T-helper 17 cell (primary cell): ENCODE results near the gene MEI1. TPM values are rescaled to one million over a fixed set of nuclear protein-coding genes. Genes with fewer than 3 reads are reported as not detected.
"Not testable (repeated sequence)": the region's sequence is repeated elsewhere in the genome, so short reads cannot be mapped to it uniquely, and the experiment has no call there.

ENCODE experiments used
- ATAC-seq: fragments of 150-1000 bp; cut with Tn5 transposase; 2 replicates; pipeline ENCODE4 v1.10.0; 2021; ENCODE audit warnings: mild to moderate bottlenecking, moderate library complexity
- DNase-seq, 3 donors: peaks; one replicate each; pipeline versions ENCODE4 v3.0.0 to v3.0.0-alpha.2; 2020 to 2021
- H3K9me3 ChIP-seq: one replicate; pipeline ENCODE4 v1.7.0; 2013; ENCODE audit warnings: low read length, mild to moderate bottlenecking; ENCODE audit not compliant: control insufficient read depth, poor library complexity, severe bottlenecking
- H3K27ac Mint-ChIP-seq: one replicate; pipeline ENCODE4 v1.8.0; 2022; ENCODE audit warnings: mild to moderate bottlenecking, moderate library complexity, mixed read lengths
- H3K27me3 Mint-ChIP-seq: one replicate; pipeline ENCODE4 v1.8.0; 2022; ENCODE audit warnings: mixed read lengths
- H3K36me3 Mint-ChIP-seq: one replicate; pipeline ENCODE4 v1.8.0; 2022; ENCODE audit warnings: low read depth, mixed read lengths
- H3K4me1 Mint-ChIP-seq: one replicate; pipeline ENCODE4 v1.8.0; 2022; ENCODE audit warnings: mild to moderate bottlenecking, mixed read lengths
- H3K4me3 Mint-ChIP-seq: one replicate; pipeline ENCODE4 v1.8.0; 2022; ENCODE audit warnings: mild to moderate bottlenecking, moderate library complexity, mixed read lengths
- total RNA-seq, 4 donors: library from RNA in 2 of 4; stranded (reverse) in 2 of 4; gene quantifications; one replicate each; pipeline ENCODE4 v1.2.3 and lab custom pipeline; 2022 to 2026

MEI1 gene
- total RNA-seq, 2 donors from 2014 or later = 53.8 to 60.9 TPM

- Mint-ChIP-seq H3K4me1 (peaks cover 9% of the 10 kb centered on the region), H3K27me3 (no peaks in the 10 kb centered on the region), H3K4me3 (no peak overlapping the region), H3K36me3 (peaks cover 11% of the 10 kb centered on the region), H3K27ac (peak overlapping the region; percentile 85)
- no peak for DNase-seq
- ATAC-seq = no peak
- no peaks in the 10 kb centered on the region for H3K9me3 ChIP-seq
Measured at GRCh38 chr22:41664490-41664889, 34.8 kb upstream of the MEI1 start.

- Mint-ChIP-seq H3K4me1 (peaks cover 9% of the 10 kb centered on the region), H3K36me3 (peaks cover 11% of the 10 kb centered on the region), H3K4me3 (no peak overlapping the region), H3K27ac (peak overlapping the region; percentile 85), H3K27me3 (no peaks in the 10 kb centered on the region)
- ATAC-seq (no peak), DNase-seq (no peak)
- no peaks in the 10 kb centered on the region for H3K9me3 ChIP-seq
Measured at GRCh38 chr22:41664951-41665350, 34.4 kb upstream of the MEI1 start.

- Mint-ChIP-seq H3K36me3 (peaks cover 2% of the 10 kb centered on the region), H3K27ac (peak overlapping the region; percentile 97), H3K4me1 (peaks cover 9% of the 10 kb centered on the region), H3K27me3 (no peaks in the 10 kb centered on the region), H3K4me3 (no peak overlapping the region)
- ATAC-seq (no peak), DNase-seq (no peak)
- H3K9me3 ChIP-seq = no peaks in the 10 kb centered on the region
Measured at GRCh38 chr22:41668971-41669911, 30.1 kb upstream of the MEI1 start.

- H3K27me3 Mint-ChIP-seq, ATAC-seq, DNase-seq, H3K4me3 Mint-ChIP-seq, H3K9me3 ChIP-seq: not testable (repeated sequence)
- Mint-ChIP-seq H3K4me1 (peaks cover 15% of the 10 kb centered on the region), H3K27ac (peak overlapping the region; percentile 29), H3K36me3 (peaks cover 10% of the 10 kb centered on the region)
Measured at GRCh38 chr22:41672096-41672495, 27.2 kb upstream of the MEI1 start.

GRCh38 chr22:41672780-41673509 is 26.4 kb upstream of the MEI1 start:
- Mint-ChIP-seq H3K4me3 (no peak overlapping the region), H3K4me1 (peaks cover 19% of the 10 kb centered on the region), H3K27ac (no peak overlapping the region), H3K27me3 (no peaks in the 10 kb centered on the region), H3K36me3 (peaks cover 12% of the 10 kb centered on the region)
- ATAC-seq = no peak
- no peaks in the 10 kb centered on the region for H3K9me3 ChIP-seq
- no peak for DNase-seq

GRCh38 chr22:41674846-41675340 is 24.4 kb upstream of the MEI1 start:
- H3K36me3 Mint-ChIP-seq = peaks cover 17% of the 10 kb centered on the region

GRCh38 chr22:41676134-41676533 is 23.2 kb upstream of the MEI1 start:
- no peaks in the 10 kb centered on the region for H3K27me3 Mint-ChIP-seq
- no peak for DNase-seq
- H3K4me1 Mint-ChIP-seq = peaks cover 21% of the 10 kb centered on the region
- no peaks in the 10 kb centered on the region for H3K9me3 ChIP-seq
- peaks cover 17% of the 10 kb centered on the region for H3K36me3 Mint-ChIP-seq
- no peak for ATAC-seq
- H3K4me3 Mint-ChIP-seq = no peak overlapping the region
- H3K27ac Mint-ChIP-seq = peak overlapping the region; percentile 29

More at GRCh38 chr22:41674846-41675340, 24.4 kb upstream of the MEI1 start:
- ATAC-seq (no peak), DNase-seq (no peak)
- H3K4me1 Mint-ChIP-seq = peaks cover 18% of the 10 kb centered on the region
- peak overlapping the region; percentile 79 for H3K27ac Mint-ChIP-seq
- no peak overlapping the region for H3K4me3 Mint-ChIP-seq
- H3K9me3 ChIP-seq = no peaks in the 10 kb centered on the region
- no peaks in the 10 kb centered on the region for H3K27me3 Mint-ChIP-seq

GRCh38 chr22:41681616-41682015 is 17.7 kb upstream of the MEI1 start:
- DNase-seq (no peak), ATAC-seq (peak; percentile 27)
- H3K9me3 ChIP-seq = no peaks in the 10 kb centered on the region
- H3K27ac Mint-ChIP-seq = peak overlapping the region; percentile 97
- peaks cover 13% of the 10 kb centered on the region for H3K36me3 Mint-ChIP-seq
- peaks cover 17% of the 10 kb centered on the region for H3K4me1 Mint-ChIP-seq
- no peaks in the 10 kb centered on the region for H3K27me3 Mint-ChIP-seq
- peak overlapping the region; percentile 99 for H3K4me3 Mint-ChIP-seq

GRCh38 chr22:41682033-41682807 is 17.1 kb upstream of the MEI1 start:
- peaks cover 10% of the 10 kb centered on the region for H3K36me3 Mint-ChIP-seq
- peak overlapping the region; percentile 97 for H3K27ac Mint-ChIP-seq
- peak overlapping the region; percentile 99 for H3K4me3 Mint-ChIP-seq
- no peaks in the 10 kb centered on the region for H3K27me3 Mint-ChIP-seq
- no peaks in the 10 kb centered on the region for H3K9me3 ChIP-seq
- peak; percentile 90 for ATAC-seq
- H3K4me1 Mint-ChIP-seq = peaks cover 14% of the 10 kb centered on the region
- DNase-seq = peak; percentile 66 to 81 (median 72)

GRCh38 chr22:41683052-41683451 is 16.3 kb upstream of the MEI1 start:
- Mint-ChIP-seq H3K36me3 (peaks cover 8% of the 10 kb centered on the region), H3K4me1 (peaks cover 17% of the 10 kb centered on the region), H3K27me3 (no peaks in the 10 kb centered on the region), H3K27ac (peak overlapping the region; percentile 97), H3K4me3 (peak overlapping the region; percentile 99)
- DNase-seq (no peak), ATAC-seq (no peak)
- H3K9me3 ChIP-seq = no peaks in the 10 kb centered on the region

- H3K4me1 Mint-ChIP-seq = peaks cover 20% of the 10 kb centered on the region
Measured at GRCh38 chr22:41683616-41684015, 15.7 kb upstream of the MEI1 start.

GRCh38 chr22:41684194-41684593 is 15.1 kb upstream of the MEI1 start:
- H3K27me3 Mint-ChIP-seq = no peaks in the 10 kb centered on the region
- no peaks in the 10 kb centered on the region for H3K9me3 ChIP-seq
- peak overlapping the region; percentile 51 for H3K27ac Mint-ChIP-seq
- DNase-seq = no peak
- H3K36me3 Mint-ChIP-seq = peaks cover 7% of the 10 kb centered on the region
- ATAC-seq = no peak
- H3K4me1 Mint-ChIP-seq = peaks cover 22% of the 10 kb centered on the region
- H3K4me3 Mint-ChIP-seq = peak overlapping the region; percentile 6

More at GRCh38 chr22:41683616-41684015, 15.7 kb upstream of the MEI1 start:
- DNase-seq (no peak), ATAC-seq (no peak)
- Mint-ChIP-seq H3K27me3 (no peaks in the 10 kb centered on the region), H3K27ac (peak overlapping the region; percentile 51), H3K4me3 (no peak overlapping the region), H3K36me3 (peaks cover 4% of the 10 kb centered on the region)
- no peaks in the 10 kb centered on the region for H3K9me3 ChIP-seq
